Heart right ventricle (tissue), 16 donors: ENCODE measurements around the gene ZNF503. TPM values are rescaled to one million over a fixed set of nuclear protein-coding genes. Genes with fewer than 3 reads are reported as not detected.

Experiments used
- ATAC-seq, 8 donors: fragments of 200-7000 bp; cut with Tn5 transposase; one replicate each; pipeline ENCODE4 v1.9.1; 2020; ENCODE audit warnings: mild to moderate bottlenecking in 8 of 8, moderate library complexity in 8 of 8, moderate number of reproducible peaks in 1 of 8
- DNase-seq, 2 donors: peaks; one replicate each; pipeline ENCODE4 v3.0.0-alpha.2; 2020
- H3K27ac ChIP-seq, 10 donors: fragments of 200-600 bp; sonication (generic) in 2 of 10; one replicate each; pipeline versions ENCODE4 v1.5.0 to v1.8.0; 2020 to 2022; ENCODE audit warnings: mild to moderate bottlenecking in 3 of 10
- H3K27me3 ChIP-seq, 7 donors: fragments of 200-600 bp; one replicate each; pipeline ENCODE4 v1.8.0; 2021 to 2022; ENCODE audit warnings: mild to moderate bottlenecking in 2 of 7
- H3K36me3 ChIP-seq, 9 donors: fragments of 200-600 bp; sonication (generic) in 1 of 9; one replicate each; pipeline versions ENCODE4 v1.5.0 to v1.8.0; 2020 to 2022; ENCODE audit warnings: mild to moderate bottlenecking in 2 of 9
- H3K4me1 ChIP-seq, 9 donors: fragments of 200-600 bp; sonication (generic) in 1 of 9; one replicate each; pipeline versions ENCODE4 v1.5.0 to v1.8.0; 2020 to 2022; ENCODE audit warnings: mild to moderate bottlenecking in 4 of 9
- H3K4me3 ChIP-seq, 10 donors: fragments of 200-600 bp; sonication (generic) in 2 of 10; one replicate each; pipeline versions ENCODE4 v1.5.0 to v1.8.0; 2020 to 2022; ENCODE audit warnings: mild to moderate bottlenecking in 7 of 10, moderate library complexity in 2 of 10
- H3K9me3 ChIP-seq, 11 donors: fragments of 200-600 bp in 10 of 11; sonication (generic) in 2 of 11; one replicate each; pipeline versions ENCODE4 v1.5.0 to v1.8.0; 2013 to 2022; ENCODE audit warnings: mild to moderate bottlenecking in 2 of 11, control low read depth in 1 of 11, moderate library complexity in 1 of 11
- WGBS, 2 donors: extraction: QIAGEN DNeasy Blood & Tissue Kit; methylation state at CpG; one replicate each; pipeline ENCODE4 v1.1.7; 2013; ENCODE audit warnings: inconsistent platforms in 1 of 2; 5-methylcytosine and 5-hydroxymethylcytosine counted together
- intact Hi-C, 10 donors: fragments of 100-400 bp; cut with DNase I; formaldehyde crosslinking; loops; one replicate each; pipeline versions ENCODE4 v1.11.1 to v1.14.2; 2022
- polyA plus RNA-seq, 2 donors: library from polyadenylated mRNA; stranded (reverse); fragments of 200-250 nt; gene quantifications; one replicate each; pipeline ENCODE4 v1.2.3, GENCODE V29; 2013
- total RNA-seq, 10 donors: library from RNA; stranded (reverse); fragmentation: NEBNext Ultra II Directional in 3 of 10; extraction: Animal tissue kit (Norgen Biotek cat#: 25700) in 3 of 10; gene quantifications; one replicate each; pipeline versions ENCODE4 v1.2.1 to v1.2.4, GENCODE V29; 2021 to 2023
- TF ChIP-seq, protein P1 (sequence below), 9 donors: fragments of 200-600 bp; sonication (generic) in 2 of 9; IDR thresholded peaks; one replicate each; pipeline versions ENCODE4 v1.5.0 to v1.8.0; 2021 to 2022; ENCODE audit warnings: antibody characterized with exemption in 9 of 9, mild to moderate bottlenecking in 5 of 9, moderate library complexity in 1 of 9
- donor health status: Arrhythmogenic right ventricular cardiomyopathy.
- donor health status: ischemic (EF 13 %, LVEDD 7.1; RV severe dilation, severe dysfunction).
- donor health status: healthy with polysubstance abuse.
- donor health status: DM: no; HTN: yes; CAD: no.
- donor health status: DM: no; HTN: no; CAD: no.
- donor health status: ischemic (EF 25% LVEDD 6.9; RV normal size, moderate dysfunction).
- donor health status: ischemic (EF 25% LVEDD 5.7; RV mildly dilated, moderate dysfunction).
- donor health status: healthy.
- donor health status: DM: yes; HTN: yes; CAD: no.
- donor health status: Ischemic cardiomyopathy.
- donor health status: ischemic (EF 35%, LVEDD 5.7; RV mildly dilated, moderate dysfunction).
- donor health status: nonischemic (EF 11% LVEDD 7.7; RV severe dilation, severe dysfunction).
- donor health status: DM: yes; HTN: yes; CAD: no.
- donor health status: PGD.
- donor health status: ischemic (EF 29% LVEDD 5.4; RV normal size, mild dysfunction).
- donor health status: nonischemic (EF 23%, LVEDD 6.1; RV moderate dilation, normal function).

Gene ZNF503
- total and polyA plus RNA-seq, 12 donors = 2.5 to 9.7 (median 4.5) TPM

DNA sequence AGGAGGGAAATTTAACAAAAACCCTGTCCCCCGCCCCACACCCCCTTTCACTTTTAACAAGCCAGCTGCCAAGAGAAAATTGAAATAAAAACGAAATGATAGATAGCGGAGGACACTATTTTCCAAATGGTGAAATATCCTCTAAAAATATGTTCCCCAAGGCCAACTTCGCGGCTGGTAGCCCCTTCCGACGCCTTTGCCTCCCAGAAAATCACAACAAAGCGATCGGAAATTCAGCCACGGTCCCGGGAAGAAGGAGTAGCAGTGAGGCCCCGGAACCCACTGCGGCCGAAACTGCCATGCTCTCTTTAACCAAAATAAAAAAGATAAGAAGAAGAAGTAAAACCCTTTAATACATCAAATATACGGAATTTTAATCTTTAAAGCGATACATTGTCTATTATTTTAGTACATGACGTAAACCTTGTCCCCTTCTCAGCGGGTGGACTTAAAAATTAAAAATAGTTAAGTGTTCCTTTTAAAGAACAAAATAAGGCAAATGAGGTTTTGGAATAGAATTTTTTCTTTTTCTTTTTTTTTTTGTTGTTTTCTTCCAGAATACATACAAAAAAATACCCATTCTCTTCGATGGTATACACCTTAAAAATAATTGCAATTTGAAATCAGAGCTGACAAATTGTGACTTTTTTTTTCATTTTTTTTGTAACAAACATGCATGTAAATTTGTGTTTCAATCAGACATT, 3.9 kb downstream of the ZNF503 start:
- H3K4me1 ChIP-seq = peaks cover 3 to 43% (median 30%) of the 10 kb centered on the region in 9 donors
- no peak for ATAC-seq
- TF ChIP-seq, protein P1, sequence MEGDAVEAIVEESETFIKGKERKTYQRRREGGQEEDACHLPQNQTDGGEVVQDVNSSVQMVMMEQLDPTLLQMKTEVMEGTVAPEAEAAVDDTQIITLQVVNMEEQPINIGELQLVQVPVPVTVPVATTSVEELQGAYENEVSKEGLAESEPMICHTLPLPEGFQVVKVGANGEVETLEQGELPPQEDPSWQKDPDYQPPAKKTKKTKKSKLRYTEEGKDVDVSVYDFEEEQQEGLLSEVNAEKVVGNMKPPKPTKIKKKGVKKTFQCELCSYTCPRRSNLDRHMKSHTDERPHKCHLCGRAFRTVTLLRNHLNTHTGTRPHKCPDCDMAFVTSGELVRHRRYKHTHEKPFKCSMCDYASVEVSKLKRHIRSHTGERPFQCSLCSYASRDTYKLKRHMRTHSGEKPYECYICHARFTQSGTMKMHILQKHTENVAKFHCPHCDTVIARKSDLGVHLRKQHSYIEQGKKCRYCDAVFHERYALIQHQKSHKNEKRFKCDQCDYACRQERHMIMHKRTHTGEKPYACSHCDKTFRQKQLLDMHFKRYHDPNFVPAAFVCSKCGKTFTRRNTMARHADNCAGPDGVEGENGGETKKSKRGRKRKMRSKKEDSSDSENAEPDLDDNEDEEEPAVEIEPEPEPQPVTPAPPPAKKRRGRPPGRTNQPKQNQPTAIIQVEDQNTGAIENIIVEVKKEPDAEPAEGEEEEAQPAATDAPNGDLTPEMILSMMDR (IDR thresholded peaks at IDR 0.05) = no peak

DNA sequence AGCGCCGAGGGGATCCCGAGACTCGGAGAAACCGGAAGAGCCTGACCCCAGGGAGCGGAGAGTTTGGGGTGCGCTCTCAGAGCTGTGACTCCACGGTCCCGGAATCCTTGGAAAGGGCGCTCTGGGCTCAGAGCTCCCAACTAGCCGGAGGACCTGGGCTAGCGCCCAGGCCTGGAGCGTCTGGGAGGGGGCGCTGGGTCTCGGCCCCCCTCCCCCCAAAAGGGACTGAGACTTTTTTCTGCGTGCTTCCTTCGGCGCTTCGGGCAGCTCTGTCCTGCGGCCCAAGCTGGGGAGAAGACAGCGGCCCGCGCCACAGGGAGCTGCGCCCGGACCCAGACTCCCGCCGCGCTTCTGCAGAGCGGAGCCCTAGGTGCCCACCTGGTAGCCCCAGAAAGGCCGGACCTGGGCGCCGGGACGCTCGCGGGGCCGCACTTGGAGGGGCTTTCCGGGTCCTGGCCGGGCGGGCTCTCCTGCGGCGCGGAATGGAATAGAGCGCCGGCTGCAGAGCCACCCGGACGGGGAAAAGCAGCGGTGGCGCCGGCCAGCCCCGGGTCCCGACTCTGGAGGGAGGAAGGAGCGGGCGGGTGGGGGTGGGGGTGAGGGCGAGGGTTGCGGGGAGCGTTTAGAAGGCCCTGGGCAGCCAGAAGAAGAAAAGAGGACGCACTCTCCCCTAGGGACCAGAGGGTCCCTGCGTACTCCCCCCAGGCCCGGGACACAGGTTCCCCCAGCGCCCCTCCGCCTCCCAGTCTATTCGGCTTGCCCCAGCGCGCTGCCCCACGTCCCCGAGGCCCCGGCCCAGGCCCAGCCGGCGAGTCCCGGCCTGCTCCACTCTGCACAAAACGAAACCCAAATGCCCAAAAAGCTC, 4.7 kb downstream of the ZNF503 start:
- H3K4me3 ChIP-seq = peak overlapping the region; percentile 36 to 92 (median 86)
- 11 to 41% methylated on average over 66 to 71 of the region's 71 CpGs for WGBS, 2 donors
- ATAC-seq (no peak), DNase-seq (peak in 1 of 2 donors; percentile 38)
- H3K36me3 ChIP-seq = peaks cover 0 to 17% (median 7%) of the 10 kb centered on the region in 9 donors
- H3K27ac ChIP-seq = peak overlapping the region; percentile 57 to 96 (median 78)
- TF ChIP-seq, protein P1 (IDR thresholded peaks at IDR 0.05) = no peak
- peaks cover 0 to 50% (median 26%) of the 10 kb centered on the region in 7 donors for H3K27me3 ChIP-seq
- H3K4me1 ChIP-seq = peaks cover 3 to 43% (median 29%) of the 10 kb centered on the region in 9 donors
- H3K9me3 ChIP-seq = no peaks in the 10 kb centered on the region
- intact Hi-C loops = loop anchor here in 8 of 10 donors (5.0 to 10.0 kb wide), 15 partner anchors 100 to 1588 kb away; no protein-coding TSS in a partner anchor

More for the DNA sequence above, 3.9 kb downstream of the ZNF503 start:
- H3K36me3 ChIP-seq = peaks cover 0 to 17% (median 7%) of the 10 kb centered on the region in 9 donors
- WGBS, 2 donors = 60% methylated on average over 19 of the region's 19 CpGs
- intact Hi-C loops = loop anchor here in 8 of 10 donors (5.0 to 10.0 kb wide), 15 partner anchors 100 to 1587 kb away; no protein-coding TSS in a partner anchor
- no peak for DNase-seq
- H3K27ac ChIP-seq = peak overlapping the region; percentile 57 to 96 (median 78)
- peak overlapping the region; percentile 36 to 93 (median 87) for H3K4me3 ChIP-seq
- peaks cover 0 to 52% (median 26%) of the 10 kb centered on the region in 7 donors for H3K27me3 ChIP-seq
- H3K9me3 ChIP-seq = no peaks in the 10 kb centered on the region

DNA sequence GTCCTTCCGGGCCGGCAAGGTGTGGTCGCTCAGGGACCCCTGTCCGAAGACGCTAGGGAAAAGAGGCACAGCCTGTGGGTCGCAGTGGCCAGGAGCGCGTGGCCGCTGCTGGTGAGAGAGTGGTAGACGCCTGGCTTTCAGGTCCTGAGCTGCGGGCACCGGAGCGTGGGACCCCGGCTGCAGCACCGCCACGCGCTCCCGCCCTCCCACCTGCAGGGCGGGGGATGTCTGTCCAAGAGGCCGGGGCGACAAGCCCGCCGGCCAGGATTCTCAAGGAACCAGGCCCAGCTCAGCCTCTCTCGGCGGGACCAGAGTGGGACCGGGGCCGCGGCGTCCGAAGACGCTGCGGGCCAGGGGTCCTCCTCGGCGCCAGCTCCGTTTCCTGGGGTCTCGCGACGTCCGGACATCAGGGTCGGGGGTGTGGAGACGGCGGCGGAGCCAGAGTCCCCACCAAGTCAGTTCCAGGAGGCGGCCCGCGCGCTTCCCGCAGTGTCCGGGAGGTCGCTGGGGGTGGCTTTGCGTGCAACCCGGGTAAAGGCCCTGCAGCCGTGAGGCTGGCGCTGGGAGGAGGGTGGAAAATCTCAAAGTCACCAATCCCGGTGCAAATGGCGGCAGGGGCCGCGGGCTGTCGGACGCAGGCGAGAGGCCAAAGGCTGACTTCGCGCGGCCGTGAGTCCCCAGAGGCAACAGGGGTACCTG, 5.5 kb downstream of the ZNF503 start:
- peak overlapping the region; percentile 57 to 96 (median 78) for H3K27ac ChIP-seq

More for the DNA sequence above, 5.5 kb downstream of the ZNF503 start:
- peaks cover 3 to 43% (median 25%) of the 10 kb centered on the region in 9 donors for H3K4me1 ChIP-seq
- H3K27me3 ChIP-seq = peaks cover 0 to 42% (median 26%) of the 10 kb centered on the region in 7 donors
- no peaks in the 10 kb centered on the region for H3K9me3 ChIP-seq
- TF ChIP-seq, protein P1 (IDR thresholded peaks at IDR 0.05) = no peak
- DNase-seq = peak in 1 of 2 donors; percentile 49
- WGBS, 2 donors = 18 to 36% methylated on average over 59 to 65 of the region's 65 CpGs
- H3K4me3 ChIP-seq = peak overlapping the region; percentile 36 to 92 (median 86)
- peaks cover 0 to 17% (median 7%) of the 10 kb centered on the region in 9 donors for H3K36me3 ChIP-seq
- no peak for ATAC-seq
- intact Hi-C loops = loop anchor here in 9 of 10 donors (2.0 to 10.0 kb wide), 16 partner anchors 99 to 1589 kb away; no protein-coding TSS in a partner anchor
